ENCODE measurements around the gene TEPSIN. TPM values are rescaled to one million over a fixed set of nuclear protein-coding genes. Genes with fewer than 3 reads are reported as not detected.

Gene TEPSIN
- total RNA-seq, 1 donor = 17.7 TPM

DNA sequence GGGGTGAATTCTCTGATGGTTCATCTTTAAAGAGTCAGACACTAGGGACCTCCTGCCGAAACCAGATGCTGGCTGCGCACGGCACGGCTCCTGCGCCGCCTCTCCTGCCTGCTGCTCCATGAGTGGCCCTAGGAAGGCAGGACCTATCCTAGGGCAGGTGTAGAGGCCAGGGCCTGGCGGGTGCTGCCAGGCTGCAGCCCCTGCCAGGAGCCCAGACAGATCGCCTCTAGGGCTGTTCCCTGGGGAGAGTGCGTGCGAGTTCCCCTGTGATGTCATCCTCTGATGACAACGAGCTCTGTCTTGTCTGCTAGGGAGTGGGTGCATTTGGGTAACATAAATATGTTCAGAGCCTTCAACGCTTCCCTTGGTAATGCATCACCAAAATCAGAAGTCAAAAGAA lies 32.4 kb upstream of the TEPSIN start:
- H3K4me3 ChIP-seq (ENCODE audit: low read depth, low read length) = no peak overlapping the region
- DNase-seq (ENCODE audit: low read depth) = no peak
- TF ChIP-seq, protein P1, sequence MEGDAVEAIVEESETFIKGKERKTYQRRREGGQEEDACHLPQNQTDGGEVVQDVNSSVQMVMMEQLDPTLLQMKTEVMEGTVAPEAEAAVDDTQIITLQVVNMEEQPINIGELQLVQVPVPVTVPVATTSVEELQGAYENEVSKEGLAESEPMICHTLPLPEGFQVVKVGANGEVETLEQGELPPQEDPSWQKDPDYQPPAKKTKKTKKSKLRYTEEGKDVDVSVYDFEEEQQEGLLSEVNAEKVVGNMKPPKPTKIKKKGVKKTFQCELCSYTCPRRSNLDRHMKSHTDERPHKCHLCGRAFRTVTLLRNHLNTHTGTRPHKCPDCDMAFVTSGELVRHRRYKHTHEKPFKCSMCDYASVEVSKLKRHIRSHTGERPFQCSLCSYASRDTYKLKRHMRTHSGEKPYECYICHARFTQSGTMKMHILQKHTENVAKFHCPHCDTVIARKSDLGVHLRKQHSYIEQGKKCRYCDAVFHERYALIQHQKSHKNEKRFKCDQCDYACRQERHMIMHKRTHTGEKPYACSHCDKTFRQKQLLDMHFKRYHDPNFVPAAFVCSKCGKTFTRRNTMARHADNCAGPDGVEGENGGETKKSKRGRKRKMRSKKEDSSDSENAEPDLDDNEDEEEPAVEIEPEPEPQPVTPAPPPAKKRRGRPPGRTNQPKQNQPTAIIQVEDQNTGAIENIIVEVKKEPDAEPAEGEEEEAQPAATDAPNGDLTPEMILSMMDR (IDR thresholded peaks at IDR 0.05; ENCODE audit: insufficient read depth, low read depth, low read length) = no peak

GRCh38 chr17:81270279-81270678 lies 31.4 kb upstream of the TEPSIN start:
- DNase-seq (ENCODE audit: low read depth) = no peak
- TF ChIP-seq, protein P1 (IDR thresholded peaks at IDR 0.05; ENCODE audit: insufficient read depth, low read depth, low read length) = no peak

GRCh38 chr17:81267390-81268067 lies 28.7 kb upstream of the TEPSIN start:
- DNase-seq (ENCODE audit: low read depth) = no peak
- no peak overlapping the region for H3K4me3 ChIP-seq (ENCODE audit: low read depth, low read length)
- TF ChIP-seq, protein P1 (IDR thresholded peaks at IDR 0.05; ENCODE audit: insufficient read depth, low read depth, low read length) = no peak

More at GRCh38 chr17:81270279-81270678, 31.4 kb upstream of the TEPSIN start:
- H3K4me3 ChIP-seq (ENCODE audit: low read depth, low read length) = no peak overlapping the region

DNA sequence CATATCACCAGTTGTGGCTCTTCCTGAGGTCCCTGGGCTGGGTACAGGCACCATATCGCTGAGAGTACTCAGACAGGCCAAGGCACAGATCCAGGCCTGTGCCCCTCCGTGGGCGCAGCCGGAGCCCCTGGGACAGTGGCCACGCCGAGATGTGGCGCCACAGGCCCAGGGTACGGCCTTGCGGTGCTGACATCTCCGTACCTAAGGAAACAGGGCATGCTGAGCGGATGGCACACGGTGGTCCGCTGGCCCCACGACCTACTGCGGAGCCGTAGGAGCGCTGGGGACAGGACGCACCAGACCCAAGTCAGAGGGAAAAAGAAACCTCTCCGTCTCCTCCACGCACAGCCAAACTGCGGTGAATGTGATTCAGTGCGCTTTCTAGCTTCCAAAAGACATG lies 26.7 kb upstream of the TEPSIN start:
- no peak overlapping the region for H3K4me3 ChIP-seq (ENCODE audit: low read depth, low read length)
- TF ChIP-seq, protein P1 (IDR thresholded peaks at IDR 0.05; ENCODE audit: insufficient read depth, low read depth, low read length) = no peak
- DNase-seq (ENCODE audit: low read depth) = no peak

- H3K4me3 ChIP-seq (ENCODE audit: low read depth, low read length) = no peak overlapping the region
- no peak for DNase-seq (ENCODE audit: low read depth)
- TF ChIP-seq, protein P1 (IDR thresholded peaks at IDR 0.05; ENCODE audit: insufficient read depth, low read depth, low read length) = no peak
These were observed 25.8 kb upstream of the TEPSIN start for GRCh38 chr17:81264640-81265039.

- TF ChIP-seq, protein P1 (IDR thresholded peaks at IDR 0.05; ENCODE audit: insufficient read depth, low read depth, low read length) = no peak
- no peak for DNase-seq (ENCODE audit: low read depth)
- no peak overlapping the region for H3K4me3 ChIP-seq (ENCODE audit: low read depth, low read length)
These were observed 24.7 kb upstream of the TEPSIN start for GRCh38 chr17:81263371-81264181.

All from fibroblast of villous mesenchyme (primary cell).